ENCODE measurements around the gene GATAD1.

GATAD1 gene

DNA sequence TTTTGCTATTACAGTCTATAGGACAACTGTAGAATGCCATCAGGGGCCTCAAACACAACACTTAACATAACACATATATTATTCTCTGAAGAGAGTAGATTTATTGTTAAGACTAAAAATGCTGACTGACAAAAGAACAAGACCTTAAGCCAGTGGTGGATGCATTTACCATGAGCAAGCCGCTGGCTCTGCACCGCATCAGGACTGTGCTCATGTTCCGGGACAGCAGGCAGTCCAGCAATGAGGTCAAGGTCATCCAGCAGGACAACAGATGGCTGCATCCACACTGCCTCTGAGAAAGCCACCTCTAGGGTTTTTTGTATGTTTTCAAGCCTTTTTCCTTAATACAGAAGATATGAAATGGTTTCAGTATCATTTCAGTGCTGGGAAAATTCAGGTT, 57.3 kb downstream of the GATAD1 start:
- DNase-seq (no peak), ATAC-seq (ENCODE audit: insufficient read depth, low read depth) (no peak)
- H3K9ac ChIP-seq (ENCODE audit: low read depth, low read length) = no peak overlapping the region
- no peaks in the 10 kb centered on the region for H4K20me1 ChIP-seq (ENCODE audit: insufficient read depth, low read length)
- no peaks in the 10 kb centered on the region for H3K27me3 ChIP-seq (ENCODE audit: insufficient read depth, low read length, poor library complexity)
- no peaks in the 10 kb centered on the region for H3K79me2 ChIP-seq (ENCODE audit: insufficient read depth, low read length)
- H3K9me3 ChIP-seq (ENCODE audit: insufficient read depth, low read length, severe bottlenecking) = no peaks in the 10 kb centered on the region
- H3K4me3 ChIP-seq (ENCODE audit: low read depth in 1 of 2, low read length in 2 of 2) = no peak overlapping the region
- H3K4me1 ChIP-seq (ENCODE audit: insufficient read depth, low read length) = no peaks in the 10 kb centered on the region
- H3K4me2 ChIP-seq (ENCODE audit: insufficient read depth, low read length) = no peak overlapping the region
- no peak for TF ChIP-seq EZH2 (IDR thresholded peaks at IDR 0.05; ENCODE audit: borderline replicate concordance, low read depth, low read length, severe bottlenecking)
- TF ChIP-seq, protein P1, sequence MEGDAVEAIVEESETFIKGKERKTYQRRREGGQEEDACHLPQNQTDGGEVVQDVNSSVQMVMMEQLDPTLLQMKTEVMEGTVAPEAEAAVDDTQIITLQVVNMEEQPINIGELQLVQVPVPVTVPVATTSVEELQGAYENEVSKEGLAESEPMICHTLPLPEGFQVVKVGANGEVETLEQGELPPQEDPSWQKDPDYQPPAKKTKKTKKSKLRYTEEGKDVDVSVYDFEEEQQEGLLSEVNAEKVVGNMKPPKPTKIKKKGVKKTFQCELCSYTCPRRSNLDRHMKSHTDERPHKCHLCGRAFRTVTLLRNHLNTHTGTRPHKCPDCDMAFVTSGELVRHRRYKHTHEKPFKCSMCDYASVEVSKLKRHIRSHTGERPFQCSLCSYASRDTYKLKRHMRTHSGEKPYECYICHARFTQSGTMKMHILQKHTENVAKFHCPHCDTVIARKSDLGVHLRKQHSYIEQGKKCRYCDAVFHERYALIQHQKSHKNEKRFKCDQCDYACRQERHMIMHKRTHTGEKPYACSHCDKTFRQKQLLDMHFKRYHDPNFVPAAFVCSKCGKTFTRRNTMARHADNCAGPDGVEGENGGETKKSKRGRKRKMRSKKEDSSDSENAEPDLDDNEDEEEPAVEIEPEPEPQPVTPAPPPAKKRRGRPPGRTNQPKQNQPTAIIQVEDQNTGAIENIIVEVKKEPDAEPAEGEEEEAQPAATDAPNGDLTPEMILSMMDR (IDR thresholded peaks at IDR 0.05; ENCODE audit: borderline replicate concordance, extremely low read depth, low read length, poor library complexity, severe bottlenecking) = no peak
- no peak overlapping the region for H3K27ac ChIP-seq (ENCODE audit: low read length)
- peaks cover 41% of the 10 kb centered on the region for H3K36me3 ChIP-seq (ENCODE audit: insufficient read depth, low read length)
- no peak overlapping the region for H2AFZ ChIP-seq (ENCODE audit: low read depth, low read length)

DNA sequence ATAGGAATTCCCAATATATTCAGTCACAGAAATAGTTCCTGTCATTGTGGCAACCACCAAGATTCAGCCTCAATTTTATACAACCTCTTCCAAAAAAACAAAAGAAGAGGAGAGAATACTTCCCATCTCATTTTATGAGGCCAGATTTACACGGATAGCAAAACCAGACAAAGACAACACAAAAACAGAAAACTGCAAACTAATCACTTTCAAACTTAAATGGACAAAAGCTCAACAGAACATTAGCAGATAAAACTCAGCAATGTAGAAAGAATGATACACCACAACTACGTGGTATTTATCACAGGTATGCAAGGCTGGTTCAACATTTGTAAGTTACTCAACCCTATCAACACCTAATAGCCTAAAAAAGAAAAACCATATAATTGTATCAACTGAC, 59.1 kb downstream of the GATAD1 start:
- Histone ChIP-seq H3K4me2 (ENCODE audit: insufficient read depth, low read length) (no peak overlapping the region), H2AFZ (ENCODE audit: low read depth, low read length) (no peak overlapping the region), H3K9me3 (ENCODE audit: insufficient read depth, low read length, severe bottlenecking) (no peaks in the 10 kb centered on the region), H3K4me3 (ENCODE audit: low read depth in 1 of 2, low read length in 2 of 2) (no peak overlapping the region), H3K27me3 (ENCODE audit: insufficient read depth, low read length, poor library complexity) (no peaks in the 10 kb centered on the region), H4K20me1 (ENCODE audit: insufficient read depth, low read length) (no peaks in the 10 kb centered on the region), H3K9ac (ENCODE audit: low read depth, low read length) (no peak overlapping the region), H3K27ac (ENCODE audit: low read length) (no peak overlapping the region), H3K36me3 (ENCODE audit: insufficient read depth, low read length) (peaks cover 27% of the 10 kb centered on the region), H3K79me2 (ENCODE audit: insufficient read depth, low read length) (no peaks in the 10 kb centered on the region), H3K4me1 (ENCODE audit: insufficient read depth, low read length) (no peaks in the 10 kb centered on the region)
- TF ChIP-seq, protein P1 (IDR thresholded peaks at IDR 0.05; ENCODE audit: borderline replicate concordance, extremely low read depth, low read length, poor library complexity, severe bottlenecking) = no peak
- no peak for TF ChIP-seq EZH2 (IDR thresholded peaks at IDR 0.05; ENCODE audit: borderline replicate concordance, low read depth, low read length, severe bottlenecking)
- DNase-seq = no peak
- no peak for ATAC-seq (ENCODE audit: insufficient read depth, low read depth)

DNA sequence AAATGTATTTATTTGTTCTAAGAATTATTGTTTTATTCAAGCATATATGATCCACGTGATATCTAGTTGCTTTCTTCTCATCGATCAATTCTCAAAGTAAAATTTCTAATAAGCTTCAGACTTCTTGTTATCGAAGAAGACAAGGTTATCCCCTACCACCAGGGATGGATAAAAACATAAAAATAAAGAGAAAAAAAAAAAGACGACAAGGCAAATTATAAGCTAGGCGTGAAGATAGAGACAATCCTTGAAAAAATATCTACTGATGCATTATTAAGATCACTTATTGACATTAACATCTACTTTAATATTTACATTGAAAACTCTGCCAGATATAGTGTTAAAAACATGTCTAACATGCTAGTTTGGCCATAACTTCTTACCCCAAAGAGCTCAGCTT, 61.7 kb downstream of the GATAD1 start:
- Histone ChIP-seq H3K4me3 (ENCODE audit: low read depth in 1 of 2, low read length in 2 of 2) (no peak overlapping the region), H3K9ac (ENCODE audit: low read depth, low read length) (no peak overlapping the region), H3K27me3 (ENCODE audit: insufficient read depth, low read length, poor library complexity) (no peaks in the 10 kb centered on the region), H4K20me1 (ENCODE audit: insufficient read depth, low read length) (no peaks in the 10 kb centered on the region), H3K27ac (ENCODE audit: low read length) (no peak overlapping the region), H2AFZ (ENCODE audit: low read depth, low read length) (no peak overlapping the region), H3K4me2 (ENCODE audit: insufficient read depth, low read length) (no peak overlapping the region), H3K9me3 (ENCODE audit: insufficient read depth, low read length, severe bottlenecking) (no peaks in the 10 kb centered on the region), H3K36me3 (ENCODE audit: insufficient read depth, low read length) (peaks cover 22% of the 10 kb centered on the region), H3K4me1 (ENCODE audit: insufficient read depth, low read length) (no peaks in the 10 kb centered on the region), H3K79me2 (ENCODE audit: insufficient read depth, low read length) (no peaks in the 10 kb centered on the region)
- DNase-seq (no peak), ATAC-seq (ENCODE audit: insufficient read depth, low read depth) (no peak)
- no peak for TF ChIP-seq EZH2 (IDR thresholded peaks at IDR 0.05; ENCODE audit: borderline replicate concordance, low read depth, low read length, severe bottlenecking)
- TF ChIP-seq, protein P1 (IDR thresholded peaks at IDR 0.05; ENCODE audit: borderline replicate concordance, extremely low read depth, low read length, poor library complexity, severe bottlenecking) = no peak
